MM.1S (cell line): ENCODE results near the gene DBF4.

Experiments used
- DNase-seq: peaks from one replicate; pipeline ENCODE4 v3.0.0-alpha.2; 2015
- H2AFZ ChIP-seq: fragments of 300-600 bp; sonication (generic); 2 replicates; pipeline ENCODE4 v1.6.0; 2016; ENCODE audit warnings: antibody characterized with exemption, low read length
- H3F3A ChIP-seq: fragments of 300-600 bp; sonication (generic); 2 replicates; pipeline ENCODE4 v1.6.1; 2016; ENCODE audit warnings: mild to moderate bottlenecking, antibody characterized with exemption, low read length, moderate library complexity, mixed read lengths; ENCODE audit not compliant: insufficient read depth
- H3K27ac ChIP-seq: fragments of 300-600 bp; sonication (generic); 2 replicates; pipeline ENCODE4 v1.5.1; 2016; ENCODE audit warnings: mild to moderate bottlenecking, low read length
- H3K27me3 ChIP-seq: fragments of 300-600 bp; sonication (generic); replicated peaks from 2 replicates; pipeline ENCODE4 v1.6.0; 2016; ENCODE audit warnings: low read length; ENCODE audit not compliant: insufficient read depth
- H3K36me3 ChIP-seq: fragments of 300-600 bp; sonication (generic); replicated peaks from 2 replicates; pipeline ENCODE4 v1.6.1; 2016; ENCODE audit warnings: mild to moderate bottlenecking, low read length, mixed read lengths; ENCODE audit not compliant: insufficient read depth
- H3K4me1 ChIP-seq: fragments of 300-600 bp; sonication (generic); 2 replicates; pipeline ENCODE4 v1.6.1; 2016; ENCODE audit warnings: low read length, mixed read lengths
- H3K4me2 ChIP-seq: fragments of 300-600 bp; sonication (generic); 2 replicates; pipeline ENCODE4 v1.6.0; 2016; ENCODE audit warnings: low read depth, low read length
- H3K4me3 ChIP-seq: fragments of 300-600 bp; sonication (generic); 2 replicates; pipeline ENCODE4 v1.5.1; 2016; ENCODE audit warnings: low read length, mixed read lengths
- H3K79me2 ChIP-seq: fragments of 300-600 bp; sonication (generic); 2 replicates; pipeline ENCODE4 v1.6.1; 2016; ENCODE audit warnings: mixed run types, low read length, mixed read lengths
- H3K9ac ChIP-seq: fragments of 300-600 bp; sonication (generic); 2 replicates; pipeline ENCODE4 v1.6.1; 2016; ENCODE audit warnings: low read length, mixed read lengths
- H3K9me2 ChIP-seq: fragments of 300-600 bp; sonication (generic); replicated peaks from 2 replicates; pipeline ENCODE4 v1.6.1; 2016; ENCODE audit warnings: mild to moderate bottlenecking, low read length, mixed read lengths; ENCODE audit not compliant: insufficient read depth
- H3K9me3 ChIP-seq: fragments of 300-600 bp; sonication (generic); replicated peaks from 2 replicates; pipeline ENCODE4 v1.6.1; 2016; ENCODE audit warnings: mild to moderate bottlenecking, low read length, mixed read lengths; ENCODE audit not compliant: insufficient read depth
- H4K20me1 ChIP-seq: fragments of 300-600 bp; sonication (generic); 2 replicates; pipeline ENCODE4 v1.6.1; 2016; ENCODE audit warnings: mild to moderate bottlenecking, low read length, moderate library complexity, mixed read lengths; ENCODE audit not compliant: insufficient read depth
- EZH2 ChIP-seq: fragments of 300-600 bp; sonication (generic); optimal IDR thresholded peaks from 2 replicates; pipeline ENCODE3; 2017; ENCODE audit warnings: low read depth, mild to moderate bottlenecking, antibody characterized with exemption, low read length, mixed read lengths
- EZH2phosphoT487 ChIP-seq: fragments of 300-600 bp; sonication (generic); IDR thresholded peaks from 2 replicates; pipeline ENCODE4 v1.6.1; 2018; ENCODE audit warnings: antibody characterized with exemption, low read length
- TF ChIP-seq, protein P1 (sequence below): fragments of 300-600 bp; sonication (generic); IDR thresholded peaks from 2 replicates; pipeline ENCODE4 v1.5.1; 2016; ENCODE audit warnings: antibody characterized with exemption, low read length, mixed read lengths

The DBF4 gene

GRCh38 chr7:87852306-87852705, 24.0 kb upstream of the DBF4 start:
- H4K20me1 ChIP-seq: no peaks in the 10 kb centered on the region
- H3K36me3 ChIP-seq: no peaks in the 10 kb centered on the region; the same call in 1 of the 2 replicates
- TF ChIP-seq EZH2phosphoT487: no peak
- no peak for TF ChIP-seq EZH2
- TF ChIP-seq, protein P1, sequence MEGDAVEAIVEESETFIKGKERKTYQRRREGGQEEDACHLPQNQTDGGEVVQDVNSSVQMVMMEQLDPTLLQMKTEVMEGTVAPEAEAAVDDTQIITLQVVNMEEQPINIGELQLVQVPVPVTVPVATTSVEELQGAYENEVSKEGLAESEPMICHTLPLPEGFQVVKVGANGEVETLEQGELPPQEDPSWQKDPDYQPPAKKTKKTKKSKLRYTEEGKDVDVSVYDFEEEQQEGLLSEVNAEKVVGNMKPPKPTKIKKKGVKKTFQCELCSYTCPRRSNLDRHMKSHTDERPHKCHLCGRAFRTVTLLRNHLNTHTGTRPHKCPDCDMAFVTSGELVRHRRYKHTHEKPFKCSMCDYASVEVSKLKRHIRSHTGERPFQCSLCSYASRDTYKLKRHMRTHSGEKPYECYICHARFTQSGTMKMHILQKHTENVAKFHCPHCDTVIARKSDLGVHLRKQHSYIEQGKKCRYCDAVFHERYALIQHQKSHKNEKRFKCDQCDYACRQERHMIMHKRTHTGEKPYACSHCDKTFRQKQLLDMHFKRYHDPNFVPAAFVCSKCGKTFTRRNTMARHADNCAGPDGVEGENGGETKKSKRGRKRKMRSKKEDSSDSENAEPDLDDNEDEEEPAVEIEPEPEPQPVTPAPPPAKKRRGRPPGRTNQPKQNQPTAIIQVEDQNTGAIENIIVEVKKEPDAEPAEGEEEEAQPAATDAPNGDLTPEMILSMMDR: no peak

DNA sequence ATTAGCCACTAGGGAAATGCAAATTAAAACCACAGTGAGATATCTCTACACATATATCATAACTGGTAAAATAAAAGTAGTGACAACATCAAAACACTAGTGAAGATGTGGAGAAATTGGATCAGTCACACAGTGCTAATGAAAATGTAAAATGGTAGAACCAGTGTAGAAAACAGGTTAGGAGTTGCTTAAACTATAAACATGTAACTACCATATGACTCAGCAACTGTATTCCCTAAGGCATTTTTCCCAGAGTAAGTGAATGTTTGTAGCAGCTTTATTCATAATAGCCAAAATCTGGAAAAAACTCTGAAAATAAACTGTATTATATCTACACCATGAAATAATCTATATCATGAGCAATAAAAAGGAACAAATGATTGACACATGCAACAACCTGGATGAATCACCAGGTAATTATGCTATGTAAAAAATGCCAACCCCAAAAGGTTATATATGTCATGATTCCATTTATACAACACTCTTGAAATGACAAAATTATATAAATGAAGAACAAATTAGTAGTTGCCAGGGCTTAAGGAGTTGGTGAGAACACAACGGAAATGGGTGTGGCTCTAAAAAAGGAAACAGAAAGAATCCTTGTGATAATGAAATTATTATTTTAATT, 22.9 kb upstream of the DBF4 start:
- H3K79me2 ChIP-seq: no peaks in the 10 kb centered on the region
- no peaks in the 10 kb centered on the region; the same call in 1 of the 2 replicates for H3K36me3 ChIP-seq
- no peaks in the 10 kb centered on the region for H4K20me1 ChIP-seq
- no peak overlapping the region for H3K4me2 ChIP-seq
- no peak for TF ChIP-seq EZH2phosphoT487
- TF ChIP-seq, protein P1: no peak
- no peak for TF ChIP-seq EZH2
- no peak overlapping the region for H3K27ac ChIP-seq
- no peaks in the 10 kb centered on the region for H3K27me3 ChIP-seq
- no peaks in the 10 kb centered on the region for H3K9me2 ChIP-seq
- no peak for DNase-seq
- no peak overlapping the region for H3K4me3 ChIP-seq
- H3K9ac ChIP-seq: no peak overlapping the region
- no peaks in the 10 kb centered on the region for H3K9me3 ChIP-seq
- no peaks in the 10 kb centered on the region for H3K4me1 ChIP-seq
- no peak overlapping the region for H2AFZ ChIP-seq
- H3F3A ChIP-seq: no peaks in the 10 kb centered on the region

More at GRCh38 chr7:87852306-87852705, 24.0 kb upstream of the DBF4 start:
- H3K9me3 ChIP-seq: no peaks in the 10 kb centered on the region
- no peak overlapping the region for H2AFZ ChIP-seq
- H3F3A ChIP-seq: no peaks in the 10 kb centered on the region
- H3K27me3 ChIP-seq: no peaks in the 10 kb centered on the region
- no peak overlapping the region for H3K9ac ChIP-seq
- no peaks in the 10 kb centered on the region for H3K79me2 ChIP-seq
- no peak overlapping the region for H3K27ac ChIP-seq
- H3K4me2 ChIP-seq: no peak overlapping the region
- DNase-seq: no peak
- H3K4me3 ChIP-seq: no peak overlapping the region
- H3K4me1 ChIP-seq: no peaks in the 10 kb centered on the region
- no peaks in the 10 kb centered on the region for H3K9me2 ChIP-seq

DNA sequence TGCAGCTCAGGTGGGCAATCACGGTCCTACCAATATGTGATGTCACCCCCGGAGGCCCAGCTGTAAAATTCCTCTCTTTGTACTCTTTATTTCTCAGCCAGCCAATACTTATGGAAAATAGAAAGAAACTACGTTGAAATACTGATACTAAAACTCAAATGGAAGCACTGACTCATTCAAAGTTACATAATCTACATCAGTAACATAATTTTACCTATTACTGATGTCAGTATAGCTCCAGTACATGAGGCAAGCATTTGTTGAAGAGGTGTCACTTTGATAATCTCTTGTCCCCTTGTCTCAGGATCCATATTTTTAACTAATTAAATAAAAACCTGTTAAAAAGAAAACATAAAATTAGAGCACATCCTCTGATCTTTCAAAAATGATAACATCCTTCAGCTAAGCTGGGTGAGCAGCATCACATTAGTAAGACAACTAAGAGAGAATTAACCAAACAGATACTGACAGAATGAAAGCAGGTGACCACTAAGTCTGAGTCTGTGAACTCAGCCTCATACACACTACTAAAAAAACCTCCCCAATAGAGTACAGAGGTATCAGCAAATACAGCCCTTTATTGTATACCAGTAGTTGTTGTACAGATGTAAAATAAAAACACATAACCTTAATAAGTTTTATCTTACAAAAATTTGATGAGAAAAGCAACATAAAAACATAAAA, 17.7 kb upstream of the DBF4 start:
- H3K4me1 ChIP-seq: no peaks in the 10 kb centered on the region
- no peak overlapping the region for H3K4me2 ChIP-seq
- H3F3A ChIP-seq: no peaks in the 10 kb centered on the region
- TF ChIP-seq EZH2phosphoT487 (no peak), EZH2 (no peak)
- TF ChIP-seq, protein P1: no peak
- 0 out of 2 replicates have a peak, but pooled peaks cover 6% of the 10 kb centered on the region for H3K79me2 ChIP-seq
- DNase-seq: no peak
- no peak overlapping the region for H3K4me3 ChIP-seq
- no peaks in the 10 kb centered on the region for H3K9me3 ChIP-seq
- H4K20me1 ChIP-seq: no peaks in the 10 kb centered on the region
- H3K9ac ChIP-seq: no peak overlapping the region
- no peaks in the 10 kb centered on the region for H3K27me3 ChIP-seq
- H3K36me3 ChIP-seq: peaks cover 4% of the 10 kb centered on the region; the same call in 1 of the 2 replicates
- no peak overlapping the region for H2AFZ ChIP-seq
- no peak overlapping the region for H3K27ac ChIP-seq
- H3K9me2 ChIP-seq: no peaks in the 10 kb centered on the region
